ENCODE measurements around the gene KCNK16.

Gene KCNK16

GRCh38 chr6:39341937-39342336, 19.4 kb upstream of the KCNK16 start:
- no peak for DNase-seq (ENCODE audit: low read depth)

DNA sequence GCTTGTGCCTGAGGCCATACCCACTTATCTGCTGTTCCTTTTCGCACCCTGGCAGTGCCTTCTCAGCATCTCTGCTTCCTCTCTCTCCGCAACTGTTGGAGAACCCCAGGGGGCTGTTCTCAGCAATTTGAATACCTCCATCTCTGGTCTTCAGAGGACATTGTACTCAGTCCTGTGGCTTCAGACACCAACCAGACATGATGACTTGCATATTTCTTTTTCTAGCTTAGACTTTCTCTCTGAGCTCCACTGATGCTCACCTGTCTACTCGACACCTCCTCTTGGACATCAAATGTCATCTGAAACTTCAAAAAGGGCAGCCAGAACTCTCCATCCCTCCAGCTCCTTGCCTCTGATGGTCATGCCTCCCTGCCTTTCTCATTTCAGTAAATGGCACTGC, 18.9 kb upstream of the KCNK16 start:
- DNase-seq (ENCODE audit: low read depth) = no peak

DNA sequence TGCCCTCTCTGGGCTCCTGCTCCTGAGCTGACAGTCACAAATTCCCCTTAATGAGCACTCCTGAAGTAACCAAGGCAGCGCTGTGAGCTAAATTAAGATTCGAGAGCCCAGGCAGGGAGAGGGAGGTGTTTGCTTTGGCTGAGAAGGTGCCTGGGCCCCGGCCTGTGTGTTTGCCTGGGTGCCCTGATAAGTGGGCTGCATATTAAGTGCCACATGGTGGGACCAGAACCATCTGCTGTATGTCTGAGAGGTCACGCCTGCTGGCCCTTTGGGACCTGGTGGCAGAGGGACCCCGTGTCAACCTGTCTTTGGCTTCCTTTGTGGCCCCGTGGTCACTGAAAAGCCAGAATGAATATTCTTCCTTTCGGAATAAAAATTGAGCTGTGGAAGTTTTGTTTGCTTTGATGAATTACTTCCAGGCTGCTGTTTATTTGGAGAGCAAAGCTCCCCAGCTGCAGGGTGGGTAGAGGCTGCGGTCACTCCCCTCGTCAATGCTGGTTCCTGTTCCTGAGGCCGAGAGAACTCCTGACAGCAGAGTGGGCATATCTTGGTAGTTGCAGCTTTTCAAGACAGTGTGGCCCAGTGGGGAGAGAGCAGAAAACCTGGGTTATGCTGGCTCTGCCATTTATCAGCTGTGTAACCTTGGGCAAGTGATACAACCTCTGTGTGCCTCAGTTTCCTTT, 17.5 kb upstream of the KCNK16 start:
- DNase-seq (ENCODE audit: low read depth) = no peak

- no peak for DNase-seq (ENCODE audit: low read depth)
Measured at GRCh38 chr6:39339096-39339867, 16.8 kb upstream of the KCNK16 start.

DNA sequence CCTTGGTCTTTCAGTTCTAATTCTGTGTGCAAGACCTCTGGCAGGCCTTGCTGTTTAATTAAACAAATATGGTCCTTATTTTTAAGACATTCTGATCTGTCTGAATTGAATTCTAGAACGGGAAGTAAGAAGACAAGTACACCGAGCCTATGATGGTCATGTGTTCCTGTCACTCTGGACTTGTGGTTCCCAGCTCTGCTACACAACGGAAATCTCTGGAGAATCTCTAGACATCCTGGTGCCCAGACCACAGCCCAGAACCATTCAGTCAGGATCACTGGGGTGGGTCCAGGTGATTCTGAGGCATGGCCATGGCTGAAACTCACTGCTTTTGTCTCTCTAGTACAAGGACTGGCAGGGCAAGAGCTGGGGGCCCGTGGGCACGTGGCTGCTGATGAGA, 15.9 kb upstream of the KCNK16 start:
- DNase-seq (ENCODE audit: low read depth) = no peak

GRCh38 chr6:39335780-39336545, 13.5 kb upstream of the KCNK16 start:
- DNase-seq (ENCODE audit: low read depth) = no peak

DNA sequence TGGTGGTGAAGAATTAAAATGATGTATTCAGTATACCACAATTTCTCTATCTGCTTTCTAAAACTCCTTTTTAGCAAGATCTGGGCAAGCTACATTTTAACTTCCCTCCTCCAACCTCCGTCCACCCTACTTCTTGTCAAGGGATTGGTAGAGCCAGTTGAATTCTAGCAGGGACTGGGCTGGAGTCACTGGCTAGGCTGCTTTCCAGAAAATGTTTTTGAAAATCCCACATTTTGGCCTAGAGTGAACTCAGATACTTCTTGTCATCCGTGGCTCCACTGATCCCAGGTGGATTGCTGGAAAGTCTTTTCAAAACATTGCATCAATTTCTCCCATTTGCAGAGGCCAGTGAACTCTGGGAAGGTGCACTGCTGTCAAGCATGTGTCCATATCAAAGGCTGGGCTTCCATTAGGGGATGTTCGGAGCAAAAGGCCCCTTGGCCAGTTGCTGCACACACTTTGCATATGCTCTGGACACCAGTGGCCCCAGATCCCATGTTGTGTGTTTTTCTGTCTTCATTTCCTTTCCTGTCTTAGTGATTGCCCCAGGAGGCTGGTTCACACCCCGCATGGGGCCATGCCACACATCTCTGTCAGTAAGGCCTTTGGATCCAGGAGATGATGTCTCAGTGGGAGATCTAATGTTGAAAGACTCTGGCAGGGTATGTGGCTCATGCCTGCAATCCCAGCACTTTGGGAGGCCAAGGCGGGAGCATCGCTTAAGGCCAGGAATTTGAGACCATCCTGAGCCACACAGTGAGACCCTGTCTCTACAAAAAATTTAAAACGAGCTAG, 11.3 kb upstream of the KCNK16 start:
- DNase-seq (ENCODE audit: low read depth) = no peak

DNA sequence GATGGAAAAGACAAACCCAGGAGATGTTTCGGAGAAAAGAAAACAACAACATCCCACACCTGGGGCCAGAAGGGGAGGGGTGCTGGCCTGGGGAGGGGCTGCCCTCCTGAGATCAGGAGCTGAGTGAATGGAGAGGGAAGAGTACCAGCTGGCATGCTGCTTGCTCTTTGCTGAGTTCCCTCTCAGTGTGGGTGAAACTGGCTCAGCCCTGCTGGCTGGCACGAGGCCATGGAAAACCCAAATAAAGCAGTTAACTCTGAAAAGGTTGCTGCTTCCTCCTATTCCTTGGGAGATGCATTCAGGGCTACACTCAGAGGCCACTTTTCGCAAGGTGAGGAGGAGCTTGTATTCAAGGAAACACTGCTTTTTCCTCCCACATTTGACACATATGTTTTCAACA, 8.0 kb upstream of the KCNK16 start:
- no peak for DNase-seq (ENCODE audit: low read depth)

- DNase-seq (ENCODE audit: low read depth) = no peak
Measured at GRCh38 chr6:39330057-39330456, 7.6 kb upstream of the KCNK16 start.

- no peak for DNase-seq (ENCODE audit: low read depth)
Measured at GRCh38 chr6:39328066-39328465, 5.6 kb upstream of the KCNK16 start.

- no peak for DNase-seq (ENCODE audit: low read depth)
Measured at GRCh38 chr6:39327507-39327906, 5.0 kb upstream of the KCNK16 start.

- no peak for DNase-seq (ENCODE audit: low read depth)
Measured at GRCh38 chr6:39321761-39322160, 741 bp downstream of the KCNK16 start.

DNA sequence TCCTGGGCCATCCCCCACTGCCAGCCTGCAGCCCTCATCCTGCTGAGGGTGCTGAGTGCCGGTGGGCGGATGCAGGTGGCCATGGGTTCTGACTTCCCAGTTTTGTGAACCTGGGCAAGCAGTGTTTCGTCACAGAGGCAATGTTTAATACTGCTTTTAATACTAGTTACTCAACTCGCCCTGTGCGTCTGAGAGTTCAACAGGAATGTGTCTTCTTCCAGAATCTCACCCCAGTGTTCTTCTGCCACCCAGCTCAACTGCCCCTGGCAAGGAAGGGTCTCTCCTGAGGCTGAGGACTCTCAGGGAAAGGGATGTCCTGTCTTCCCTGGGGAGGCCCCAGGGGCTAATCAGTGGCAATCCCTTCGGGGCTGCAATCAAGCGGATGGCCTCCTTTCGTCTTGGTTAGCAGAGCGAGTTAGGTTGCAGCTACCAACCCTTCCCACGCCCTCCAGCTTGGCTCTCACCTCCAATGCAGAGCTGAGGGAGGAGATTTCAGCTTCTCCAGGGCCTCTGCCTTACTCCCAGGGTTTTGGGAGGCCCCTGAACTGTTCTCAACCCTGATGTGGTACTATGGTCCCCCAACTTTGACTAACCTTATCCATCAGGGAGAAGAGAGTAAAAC, 2.0 kb downstream of the KCNK16 start:
- DNase-seq (ENCODE audit: low read depth) = no peak

DNA sequence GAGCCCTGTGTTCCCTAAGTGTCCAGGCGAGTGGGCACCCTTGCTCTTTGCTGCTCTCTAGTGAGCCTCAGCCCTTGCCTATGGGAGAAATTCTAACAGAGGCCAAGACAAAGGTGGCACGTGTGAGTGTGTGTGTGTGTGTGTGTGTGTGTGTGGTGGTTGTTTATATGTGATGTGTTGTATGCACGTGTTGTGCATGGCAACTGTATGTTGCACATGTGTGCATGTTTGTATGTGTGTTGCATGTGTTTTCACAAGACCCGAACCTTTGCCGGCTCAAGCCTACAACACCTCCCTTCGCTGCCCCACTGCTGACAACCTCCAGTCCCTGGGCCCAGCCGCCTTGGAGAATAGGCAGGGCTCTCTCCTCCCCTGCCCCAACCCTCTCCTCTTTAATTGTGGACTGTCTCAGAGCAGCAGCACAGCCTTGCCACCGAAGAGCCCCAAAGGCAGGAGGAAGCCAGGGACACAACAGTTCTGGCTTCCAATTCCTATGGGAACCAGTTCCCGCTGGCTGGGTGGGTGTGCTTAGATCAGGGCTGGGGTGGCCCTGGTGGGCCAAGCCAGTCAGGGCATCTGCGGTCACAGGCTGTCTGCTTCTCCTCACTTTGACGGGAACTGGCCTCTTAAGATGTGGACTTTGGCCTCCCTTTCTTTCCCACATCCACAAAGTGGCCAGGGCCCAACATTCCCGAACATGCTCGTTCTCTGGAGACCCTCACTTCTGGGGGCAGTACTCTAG, 2.7 kb downstream of the KCNK16 start:
- no peak for DNase-seq (ENCODE audit: low read depth)

DNA sequence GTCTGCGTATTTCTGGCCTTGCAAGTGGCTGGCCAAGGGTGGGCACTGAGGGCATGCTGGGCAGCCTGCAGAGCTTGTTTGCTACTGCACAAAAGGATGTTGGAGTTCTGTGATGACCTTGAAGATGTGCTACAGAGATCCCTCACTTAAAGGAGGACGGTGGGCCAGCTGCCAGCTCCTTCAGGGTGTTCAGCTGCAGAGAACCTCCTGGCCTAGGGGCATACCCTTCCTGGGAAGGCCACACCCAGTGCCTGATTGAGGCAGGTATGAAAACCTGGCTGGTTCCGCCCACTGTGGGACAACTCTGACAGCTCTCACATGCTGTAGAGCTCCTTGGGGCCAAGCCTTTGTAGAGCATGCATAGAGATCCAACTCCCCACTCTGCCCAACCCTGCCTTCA, 5.2 kb downstream of the KCNK16 start:
- DNase-seq (ENCODE audit: low read depth) = no peak

DNA sequence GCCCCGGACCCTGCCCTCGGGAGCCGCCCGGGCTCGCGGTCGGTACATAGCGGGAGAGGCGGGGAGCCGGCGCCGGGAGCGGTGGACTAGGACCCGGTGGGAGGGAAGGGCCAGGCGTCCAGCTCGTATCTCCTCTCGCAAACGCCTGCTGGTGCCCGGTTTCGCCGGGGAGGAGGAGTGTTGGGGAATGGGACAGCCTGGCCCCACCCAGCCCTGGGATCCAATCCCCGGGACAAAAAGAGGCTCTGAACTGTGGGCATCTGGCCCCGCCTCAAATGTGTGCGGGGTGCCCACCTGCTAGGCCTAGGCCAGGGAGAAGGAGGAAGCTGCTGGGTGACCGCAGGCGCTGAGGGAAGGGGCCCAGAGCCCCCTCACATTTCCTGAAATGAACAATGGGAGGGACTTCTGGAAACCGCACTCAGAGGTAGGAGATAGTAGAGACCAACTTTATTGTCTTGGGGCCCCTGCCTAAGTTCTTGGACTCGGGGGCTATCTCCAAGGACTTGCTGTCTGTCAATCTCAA, 8.2 kb downstream of the KCNK16 start, which contains the start of gene KCNK17:
Gene KCNK17, minus strand, starts transcription at position 147 of the 523 bp plus-strand sequence. Its CDS starts 99 bp downstream, at position 48.
- no peak for DNase-seq (ENCODE audit: low read depth)

GRCh38 chr6:39313526-39314272, 8.8 kb downstream of the KCNK16 start:
- DNase-seq (ENCODE audit: low read depth) = no peak

DNA sequence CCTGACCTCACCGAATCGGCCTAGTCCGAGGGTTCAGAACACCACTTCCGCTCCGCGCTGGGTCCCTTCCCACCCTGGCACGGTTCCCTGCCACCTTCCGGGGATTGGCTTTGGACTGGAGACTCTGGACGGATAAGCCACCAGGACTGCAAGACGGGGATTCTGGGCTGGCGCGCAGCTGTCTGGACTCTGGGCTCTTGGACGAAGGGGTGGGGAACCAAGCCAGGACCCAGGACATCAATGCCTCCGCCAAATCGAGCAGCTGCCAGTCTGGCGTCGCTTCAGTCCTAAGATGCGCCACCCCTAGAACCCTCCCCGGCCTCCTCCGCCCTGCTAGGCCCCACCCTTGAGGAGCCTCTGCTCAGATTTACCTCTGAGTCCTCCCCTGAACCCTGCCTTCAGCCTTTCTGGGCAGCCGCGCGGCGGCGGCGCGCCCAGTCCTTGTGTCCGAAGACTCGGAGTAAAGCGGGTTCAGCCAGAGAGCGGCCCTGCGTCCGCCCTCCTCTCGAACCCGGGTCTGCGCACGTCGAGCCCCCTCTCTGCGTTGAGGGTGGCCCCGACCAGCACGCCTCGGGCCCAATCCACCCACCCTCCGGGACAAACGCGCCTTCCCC, 9.5 kb downstream of the KCNK16 start:
- no peak for DNase-seq (ENCODE audit: low read depth)

DNA sequence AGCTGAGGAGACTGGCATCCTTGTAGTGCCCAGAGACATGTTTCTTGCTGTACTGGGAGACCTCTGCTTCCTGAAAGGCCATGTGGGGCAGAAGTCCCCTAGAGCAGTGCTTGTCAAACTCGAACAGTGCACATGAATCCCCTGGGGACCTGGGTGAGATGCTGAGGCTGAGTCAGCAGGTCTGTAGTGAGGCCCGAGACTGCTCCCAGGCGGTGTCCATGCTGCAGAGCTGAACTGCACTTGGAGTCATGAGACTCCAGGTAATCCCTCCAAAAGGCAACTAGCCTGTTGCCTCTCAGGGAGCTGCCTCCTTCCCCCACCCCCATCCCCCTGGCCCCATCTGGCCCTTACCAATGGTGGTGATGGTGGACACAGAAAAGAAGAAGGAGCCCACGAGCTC, 12.0 kb downstream of the KCNK16 start:
- DNase-seq (ENCODE audit: low read depth) = no peak
